WTC11 (cell line): ENCODE data around the gene QRICH2. TPM values are rescaled to one million over a fixed set of nuclear protein-coding genes. Genes with fewer than 3 reads are reported as not detected.

ENCODE experiments used
- ATAC-seq: fragments of 200-7000 bp; cut with Tn5 transposase; 2 replicates; pipeline ENCODE4 v1.10.0; 2021; ENCODE audit warnings: mild to moderate bottlenecking, moderate library complexity
- CTCF ChIA-PET: fragments of 300-600 bp; sonication (Branson Sonifier 250); formaldehyde crosslinking; loops from one replicate; lab custom pipeline; 2021; ENCODE audit warnings: antibody characterized with exemption; lab: Charles Lee
- POLR2A ChIA-PET: fragments of 350-600 bp; sonication (Branson Sonifier 250); formaldehyde crosslinking; loops from one replicate; lab custom pipeline; 2021; ENCODE audit warnings: antibody characterized with exemption; lab: Charles Lee
- DNase-seq: peaks from one replicate; pipeline ENCODE4 v3.0.0; 2021; ENCODE audit warnings: low spot score
- H3K27ac Mint-ChIP-seq: 2 replicates; pipeline ENCODE4 v1.8.0; 2021; ENCODE audit warnings: mixed read lengths
- H3K27me3 Mint-ChIP-seq: 2 replicates; pipeline ENCODE4 v1.8.0; 2021; ENCODE audit warnings: low read depth, mild to moderate bottlenecking, moderate library complexity, mixed read lengths
- H3K36me3 Mint-ChIP-seq: 2 replicates; pipeline ENCODE4 v1.8.0; 2021; ENCODE audit warnings: mixed read lengths
- H3K4me1 Mint-ChIP-seq: 2 replicates; pipeline ENCODE4 v1.8.0; 2022; ENCODE audit warnings: mixed read lengths
- H3K4me3 Mint-ChIP-seq: 2 replicates; pipeline ENCODE4 v1.8.0; 2021; ENCODE audit warnings: mild to moderate bottlenecking, moderate library complexity, mixed read lengths
- H3K9me3 Mint-ChIP-seq: 2 replicates; pipeline ENCODE4 v1.8.0; 2021; ENCODE audit warnings: mixed read lengths
- AR ChIP-seq: fragments of 250-450 bp; sonication (Bioruptor Pico); IDR thresholded peaks from 2 replicates; pipeline ENCODE4 v1.9.0; 2021; ENCODE audit warnings: mild to moderate bottlenecking
- CDX4 ChIP-seq: fragments of 250-450 bp; sonication (Bioruptor Pico); IDR thresholded peaks from 2 replicates; pipeline ENCODE4 v1.9.0; 2021; ENCODE audit warnings: moderate library complexity, mild to moderate bottlenecking, inconsistent platforms, borderline replicate concordance
- CTCF ChIP-seq: fragments of 200-600 bp; IDR thresholded peaks from 2 replicates; pipeline ENCODE4 v1.8.0; 2022; ENCODE audit warnings: antibody characterized with exemption
- ETV6 ChIP-seq: sonication (generic); formaldehyde crosslinking; IDR thresholded peaks from 2 replicates; pipeline ENCODE4 v1.8.1; 2022; ENCODE audit warnings: mild to moderate bottlenecking, missing genetic modification reagents
- FOXP4 ChIP-seq: sonication (generic); formaldehyde crosslinking; IDR thresholded peaks from 2 replicates; pipeline ENCODE4 v1.8.0; 2022; ENCODE audit warnings: mild to moderate bottlenecking, missing genetic modification reagents
- NFE2L1 ChIP-seq: sonication (generic); formaldehyde crosslinking; IDR thresholded peaks from 2 replicates; pipeline ENCODE4 v1.8.1; 2023; ENCODE audit warnings: missing genetic modification reagents
- NR2C2 ChIP-seq: sonication (generic); formaldehyde crosslinking; IDR thresholded peaks from 2 replicates; pipeline ENCODE4 v1.8.0; 2022; ENCODE audit warnings: mild to moderate bottlenecking, missing genetic modification reagents
- RORB ChIP-seq: fragments of 250-450 bp; sonication (Bioruptor Pico); IDR thresholded peaks from 2 replicates; pipeline ENCODE4 v1.9.0; 2021; ENCODE audit warnings: mild to moderate bottlenecking
- SOX15 ChIP-seq: fragments of 250-450 bp; sonication (Bioruptor Pico); IDR thresholded peaks from 2 replicates; pipeline ENCODE4 v1.9.0; 2021; ENCODE audit warnings: mild to moderate bottlenecking
- TP53 ChIP-seq: sonication (generic); formaldehyde crosslinking; IDR thresholded peaks from 2 replicates; pipeline ENCODE4 v1.8.1; 2023; ENCODE audit warnings: mild to moderate bottlenecking, missing genetic modification reagents
- ZMAT4 ChIP-seq: fragments of 250-450 bp; sonication (Bioruptor Pico); IDR thresholded peaks from 2 replicates; pipeline ENCODE4 v1.9.0; 2021; ENCODE audit warnings: mild to moderate bottlenecking
- ZNF121 ChIP-seq: sonication (generic); formaldehyde crosslinking; IDR thresholded peaks from 2 replicates; pipeline ENCODE4 v1.8.0; 2023; ENCODE audit warnings: missing genetic modification reagents
- ZNF138 ChIP-seq: sonication (generic); formaldehyde crosslinking; conservative IDR thresholded peaks from 2 replicates; pipeline ENCODE4 v1.8.1; 2022; ENCODE audit warnings: mild to moderate bottlenecking, moderate library complexity, missing genetic modification reagents
- ZNF512 ChIP-seq: sonication (generic); formaldehyde crosslinking; IDR thresholded peaks from 2 replicates; pipeline ENCODE4 v1.8.1; 2022; ENCODE audit warnings: missing genetic modification reagents, borderline replicate concordance
- ZNF532 ChIP-seq: fragments of 250-450 bp; sonication (Bioruptor Pico); IDR thresholded peaks from 2 replicates; pipeline ENCODE4 v1.9.0; 2021; ENCODE audit warnings: mild to moderate bottlenecking, borderline replicate concordance
- ZNF671 ChIP-seq: fragments of 250-450 bp; sonication (Bioruptor Pico); IDR thresholded peaks from 2 replicates; pipeline ENCODE4 v1.8.0; 2021; ENCODE audit warnings: mild to moderate bottlenecking
- ZSCAN18 ChIP-seq: fragments of 250-450 bp; sonication (Bioruptor Pico); IDR thresholded peaks from 2 replicates; pipeline ENCODE4 v2.1.2; 2022; ENCODE audit warnings: mild to moderate bottlenecking, moderate library complexity
- total RNA-seq: library from RNA; stranded (reverse); gene quantifications from 3 replicates; pipeline ENCODE4 v1.2.3, GENCODE V29; 2021

QRICH2 gene
- total RNA-seq, 1 experiment from 2014 or later = 1.5 TPM

- no peak overlapping the region for H3K4me3 Mint-ChIP-seq
- H3K4me1 Mint-ChIP-seq = peaks cover 6% of the 10 kb centered on the region; the same call in 1 of the 2 replicates
- H3K9me3 Mint-ChIP-seq = no peaks in the 10 kb centered on the region
- peaks cover 34% of the 10 kb centered on the region for H3K36me3 Mint-ChIP-seq
- H3K27ac Mint-ChIP-seq = no peak overlapping the region
- ATAC-seq (no peak), DNase-seq (no peak)
- TF ChIP-seq ZNF121 (CRISPR knock-in tag) (no peak), RORB (CRISPR knock-in tag) (no peak), NR2C2 (CRISPR knock-in tag) (no peak)
- TF ChIP-seq, all 79 proteins: peak for 0
- ChIA-PET CTCF (no interaction called here), POLR2A (no interaction called here)
- no peaks in the 10 kb centered on the region for H3K27me3 Mint-ChIP-seq
Measured at GRCh38 chr17:76331083-76331482, 23.0 kb upstream of the QRICH2 start.

GRCh38 chr17:76329664-76330063 is 21.6 kb upstream of the QRICH2 start:
- POLR2A ChIA-PET = no interaction called here
- Mint-ChIP-seq H3K27ac (no peak overlapping the region), H3K4me3 (no peak overlapping the region), H3K4me1 (peaks cover 6% of the 10 kb centered on the region; the same call in 1 of the 2 replicates), H3K36me3 (peaks cover 36% of the 10 kb centered on the region), H3K27me3 (no peaks in the 10 kb centered on the region), H3K9me3 (no peaks in the 10 kb centered on the region)
- TF ChIP-seq ZNF138 (CRISPR knock-in tag) = no peak
- no peak for TF ChIP-seq CDX4
- TF ChIP-seq CTCF = no peak
- no peak for TF ChIP-seq ZNF512 (CRISPR knock-in tag)
- TF ChIP-seq FOXP4 (CRISPR knock-in tag) = no peak
- no peak for TF ChIP-seq ZSCAN18 (CRISPR knock-in tag)
- TF ChIP-seq ETV6 (CRISPR knock-in tag) = no peak
- no peak for TF ChIP-seq ZMAT4 (CRISPR knock-in tag)
- TF ChIP-seq TP53 (CRISPR knock-in tag) = no peak
- no peak for TF ChIP-seq ZNF671 (CRISPR knock-in tag)
- TF ChIP-seq NFE2L1 = no peak
- TF ChIP-seq SOX15 (CRISPR knock-in tag) = no peak
- TF ChIP-seq ZNF532 (CRISPR knock-in tag) = no peak
- no peak for TF ChIP-seq AR (CRISPR knock-in tag)
- DNase-seq (no peak), ATAC-seq (no peak)
- CTCF ChIA-PET = interaction anchor here (0.7 kb wide), 1 partner anchor 47 kb away, joined by 3 read pairs; no protein-coding TSS in a partner anchor
